Inferior parietal cortex (tissue), 1 donor: ENCODE results near the gene MAPRE3.

Source experiments
- DNase-seq: peaks from one replicate; pipeline ENCODE4 v3.0.0-alpha.2; 2016; ENCODE audit errors: extremely low spot score

Gene MAPRE3

GRCh38 chr2:26950246-26950645, 20.2 kb upstream of the MAPRE3 start:
- DNase-seq = no peak

GRCh38 chr2:26951236-26951635, 19.2 kb upstream of the MAPRE3 start:
- no peak for DNase-seq

- DNase-seq = no peak
Observed at GRCh38 chr2:26952374-26952773, 18.1 kb upstream of the MAPRE3 start.

- no peak for DNase-seq
Observed at GRCh38 chr2:26954135-26954534, 16.3 kb upstream of the MAPRE3 start.

- DNase-seq = no peak
Observed at GRCh38 chr2:26957041-26957440, 13.4 kb upstream of the MAPRE3 start.

- no peak for DNase-seq
Observed at GRCh38 chr2:26957534-26957933, 12.9 kb upstream of the MAPRE3 start.

- no peak for DNase-seq
Observed at GRCh38 chr2:26959331-26959730, 11.1 kb upstream of the MAPRE3 start.

GRCh38 chr2:26964446-26965130, 5.8 kb upstream of the MAPRE3 start:
- no peak for DNase-seq

- no peak for DNase-seq
Observed at GRCh38 chr2:26968001-26968400, 2.4 kb upstream of the MAPRE3 start.

- DNase-seq = no peak
Observed at GRCh38 chr2:26969077-26969844, 1.2 kb upstream of the MAPRE3 start.

GRCh38 chr2:26970928-26971627, 641 bp downstream of the MAPRE3 start:
- no peak for DNase-seq

GRCh38 chr2:26971911-26972786, 1.7 kb downstream of the MAPRE3 start:
- no peak for DNase-seq

- DNase-seq = no peak
Observed at GRCh38 chr2:26974352-26974751, 3.9 kb downstream of the MAPRE3 start.

- DNase-seq = no peak
Observed at GRCh38 chr2:26975102-26975501, 4.7 kb downstream of the MAPRE3 start.

- no peak for DNase-seq
Observed at GRCh38 chr2:26975656-26976055, 5.2 kb downstream of the MAPRE3 start.

- DNase-seq = no peak
Observed at GRCh38 chr2:26976237-26976636, 5.8 kb downstream of the MAPRE3 start.

- no peak for DNase-seq
Observed at GRCh38 chr2:26977012-26977411, 6.6 kb downstream of the MAPRE3 start.

- DNase-seq = no peak
Observed at GRCh38 chr2:26978061-26978596, 7.7 kb downstream of the MAPRE3 start.

- no peak for DNase-seq
Observed at GRCh38 chr2:26979741-26980140, 9.3 kb downstream of the MAPRE3 start.

- no peak for DNase-seq
Observed at GRCh38 chr2:26980971-26981370, 10.5 kb downstream of the MAPRE3 start.

- DNase-seq = no peak
Observed at GRCh38 chr2:26982102-26982742, 11.8 kb downstream of the MAPRE3 start.
